GM18502 (cell line): ENCODE results near the gene RASSF4.
A peak's percentile ranks its signal among the peaks of the same experiment; 100 is the strongest.

Experiments used
- ATAC-seq: cut with Tn5 transposase; IDR thresholded peaks from one replicate; pipeline ENCODE4 v1.9.1; 2021; ENCODE audit warnings: mild to moderate bottlenecking; ENCODE audit not compliant: unreplicated experiment, poor library complexity

The RASSF4 gene

DNA sequence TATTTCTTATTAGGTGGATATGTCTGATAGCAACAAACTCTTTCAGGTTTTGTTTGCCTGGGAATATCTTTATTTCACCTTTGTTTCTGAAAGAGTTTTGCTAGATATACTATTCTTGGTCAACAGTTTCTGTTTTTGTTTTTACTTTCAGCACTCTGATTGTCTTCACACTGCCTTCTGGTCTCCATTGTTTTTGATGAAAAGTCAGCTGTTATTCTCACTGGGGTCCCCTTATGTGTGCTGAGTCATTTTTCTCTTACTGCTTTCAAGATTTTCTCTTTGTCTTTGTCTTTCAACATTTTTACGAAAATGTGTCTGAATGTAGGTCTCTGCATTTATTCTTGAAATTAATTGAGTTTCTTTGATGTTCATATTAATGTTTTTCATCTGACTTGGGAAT lies 15.2 kb upstream of the RASSF4 start:
- no peak for ATAC-seq

DNA sequence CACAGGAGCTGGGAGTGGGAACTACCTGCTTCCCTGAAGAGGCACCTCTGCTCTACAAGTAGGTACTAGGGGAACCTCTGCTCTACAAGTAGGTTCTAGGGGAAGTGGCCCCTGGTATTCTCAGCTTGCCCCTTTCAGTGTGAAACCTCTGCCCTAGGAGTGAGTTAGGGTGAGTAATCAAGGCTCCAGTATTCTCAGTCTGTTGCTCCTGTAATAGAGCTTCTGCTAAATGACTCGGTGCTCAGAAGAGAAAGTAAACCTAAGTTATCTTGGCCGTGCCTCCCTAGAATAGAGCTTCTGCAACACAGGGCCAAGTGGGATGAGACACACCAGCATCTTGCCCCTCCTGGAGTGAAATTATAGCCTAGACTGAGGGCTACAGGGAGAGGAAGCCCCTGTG lies 13.4 kb upstream of the RASSF4 start:
- peak; percentile 71 for ATAC-seq

DNA sequence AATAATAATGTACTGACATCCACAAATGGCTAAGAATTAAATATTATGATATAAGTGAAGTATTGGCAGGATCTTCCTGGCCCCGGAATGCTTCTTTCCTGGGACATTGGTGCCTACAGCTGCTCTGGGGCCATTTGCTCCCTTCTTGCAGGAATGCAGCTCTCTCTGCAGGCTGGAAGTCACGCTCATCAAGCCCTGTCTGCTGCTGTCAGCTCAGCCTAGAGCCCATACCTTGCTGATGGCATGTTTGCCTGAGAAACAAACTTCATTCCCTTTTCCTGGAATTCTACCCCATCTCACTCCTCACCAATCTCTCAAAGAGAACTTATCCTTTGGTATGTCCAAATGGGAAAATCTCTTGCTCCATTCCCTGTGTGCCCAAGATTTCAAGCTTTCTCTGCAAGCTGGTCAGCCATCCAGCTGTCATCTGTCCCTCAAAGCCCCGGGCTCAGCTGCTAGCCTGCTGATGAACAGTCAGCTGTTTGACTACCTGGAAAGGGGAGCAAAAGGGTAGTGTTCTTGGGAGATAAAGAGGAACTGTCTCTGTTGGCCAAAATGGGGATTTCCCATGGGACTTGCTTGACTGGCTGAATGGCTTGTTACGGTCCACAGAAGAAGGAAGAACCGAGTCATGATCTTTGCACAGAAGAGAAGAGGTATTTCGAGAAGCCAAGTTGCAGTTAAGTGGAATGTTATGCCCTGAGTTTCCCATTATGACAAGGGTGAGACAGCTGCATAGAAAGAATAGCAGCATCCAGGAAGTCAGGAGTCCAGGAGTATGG lies 12.0 kb upstream of the RASSF4 start:
- peak; percentile 65 for ATAC-seq

DNA sequence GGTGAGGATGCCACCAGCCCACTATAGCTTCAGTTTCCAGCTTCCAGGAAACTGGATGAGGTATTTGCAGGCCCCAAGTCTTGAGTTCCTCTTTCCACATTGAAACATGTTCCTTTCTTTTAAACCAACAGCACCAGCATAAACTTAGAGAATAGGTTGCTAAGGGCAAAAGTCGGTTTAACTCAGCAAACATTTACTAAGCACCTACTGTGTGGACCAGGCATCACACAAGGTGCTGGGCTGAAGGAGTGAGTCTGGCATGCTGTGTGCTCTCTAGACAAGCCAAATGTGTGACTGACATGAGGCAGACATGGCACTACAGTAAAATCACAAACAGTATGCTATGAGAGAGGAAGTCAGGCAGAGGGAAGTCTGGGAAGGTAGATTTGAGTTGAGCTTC lies 11.0 kb upstream of the RASSF4 start:
- ATAC-seq: no peak

DNA sequence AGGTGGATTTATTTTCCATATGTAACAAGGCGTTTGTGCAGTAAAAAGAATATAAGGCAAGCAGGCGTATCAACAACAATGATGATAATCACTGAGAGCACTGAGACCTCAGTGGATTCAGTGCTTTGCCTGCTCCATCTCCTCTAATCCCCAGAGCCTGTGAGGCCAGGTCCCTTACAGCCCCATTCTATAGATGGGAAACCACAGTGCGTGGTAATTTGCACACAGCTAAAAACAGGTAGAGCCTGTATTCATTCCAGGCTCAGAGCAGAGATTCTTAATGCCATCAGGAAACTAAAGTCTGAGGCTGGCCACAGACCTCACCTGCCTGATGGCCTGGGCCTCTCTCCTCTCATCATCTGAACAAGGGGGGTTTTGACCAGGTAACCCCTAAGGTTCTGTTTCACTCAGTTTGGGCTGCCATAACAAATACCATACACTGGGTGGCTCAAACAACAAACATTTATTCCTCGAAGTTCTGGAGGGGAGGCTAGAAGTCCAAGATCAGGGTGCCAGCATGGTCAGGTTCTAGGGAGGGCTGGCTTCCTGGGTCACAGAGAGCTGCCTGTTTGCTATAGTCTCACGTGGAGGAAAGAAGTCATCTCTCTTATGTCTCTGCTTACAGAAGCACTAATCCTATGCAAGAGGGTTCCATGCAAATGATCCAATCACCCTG lies 10.3 kb upstream of the RASSF4 start:
- no peak for ATAC-seq

DNA sequence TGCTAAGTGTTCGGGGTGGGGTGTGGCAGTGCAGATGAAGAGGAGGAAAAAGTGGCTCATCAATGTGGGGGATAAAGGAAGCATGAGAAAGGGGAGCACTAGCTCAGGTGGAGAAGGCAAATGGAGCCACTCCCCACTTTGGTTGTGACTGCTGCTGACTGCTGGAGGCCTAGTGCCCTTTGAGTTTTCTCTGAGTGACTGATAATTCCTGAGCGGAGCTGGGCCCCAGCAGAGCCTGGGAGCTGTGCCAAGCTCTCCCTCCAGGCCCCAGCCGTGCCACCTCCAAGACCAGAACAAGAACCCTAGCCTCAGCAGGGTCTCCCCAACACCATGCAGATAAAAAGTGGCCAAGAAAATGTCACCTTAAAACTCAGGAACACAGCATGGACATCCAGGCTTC lies 9.7 kb upstream of the RASSF4 start:
- ATAC-seq: no peak

DNA sequence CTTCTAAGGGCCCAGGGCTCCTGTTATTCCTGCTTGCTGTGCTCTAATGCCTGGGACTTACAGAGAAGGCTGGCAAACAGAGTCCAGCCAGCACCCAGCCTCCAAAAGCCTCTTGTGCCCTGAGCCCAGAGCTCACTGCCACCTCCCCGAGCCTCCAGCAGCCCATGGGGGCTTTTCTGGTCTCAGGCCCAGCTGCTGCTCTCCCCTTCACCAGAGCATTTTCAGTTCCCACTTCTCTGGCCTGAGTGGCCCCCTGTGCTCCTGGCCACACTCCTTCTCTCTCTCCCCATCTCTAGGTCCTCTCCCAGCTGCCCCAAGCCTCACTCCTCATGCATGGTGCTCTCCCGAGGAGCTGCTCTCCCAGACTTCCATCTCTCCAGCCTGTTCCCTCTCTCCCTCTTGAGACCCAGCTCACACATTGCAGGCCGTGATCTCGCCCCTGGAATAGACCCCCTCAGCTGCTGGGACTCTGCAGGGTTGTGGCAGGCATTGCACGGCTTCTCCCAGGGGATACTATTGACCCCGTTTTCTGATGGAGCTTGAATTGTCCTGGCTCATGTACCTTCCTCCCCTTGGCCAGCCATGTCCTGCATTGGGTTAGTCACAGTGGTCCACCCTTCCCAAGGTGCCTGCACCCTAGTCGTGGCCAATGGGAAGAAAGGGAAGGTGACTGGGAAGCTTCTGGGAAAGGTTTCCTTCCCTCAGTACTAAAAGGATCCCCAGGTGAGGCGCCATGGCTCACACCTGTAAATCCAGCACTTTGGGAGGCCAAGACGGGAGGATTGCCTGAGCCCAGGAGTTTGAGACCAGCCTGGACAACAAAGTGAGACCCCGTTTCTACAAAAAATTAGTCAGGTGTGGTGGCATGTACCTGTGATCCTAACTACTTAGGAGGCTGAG lies 9.0 kb upstream of the RASSF4 start:
- no peak for ATAC-seq

DNA sequence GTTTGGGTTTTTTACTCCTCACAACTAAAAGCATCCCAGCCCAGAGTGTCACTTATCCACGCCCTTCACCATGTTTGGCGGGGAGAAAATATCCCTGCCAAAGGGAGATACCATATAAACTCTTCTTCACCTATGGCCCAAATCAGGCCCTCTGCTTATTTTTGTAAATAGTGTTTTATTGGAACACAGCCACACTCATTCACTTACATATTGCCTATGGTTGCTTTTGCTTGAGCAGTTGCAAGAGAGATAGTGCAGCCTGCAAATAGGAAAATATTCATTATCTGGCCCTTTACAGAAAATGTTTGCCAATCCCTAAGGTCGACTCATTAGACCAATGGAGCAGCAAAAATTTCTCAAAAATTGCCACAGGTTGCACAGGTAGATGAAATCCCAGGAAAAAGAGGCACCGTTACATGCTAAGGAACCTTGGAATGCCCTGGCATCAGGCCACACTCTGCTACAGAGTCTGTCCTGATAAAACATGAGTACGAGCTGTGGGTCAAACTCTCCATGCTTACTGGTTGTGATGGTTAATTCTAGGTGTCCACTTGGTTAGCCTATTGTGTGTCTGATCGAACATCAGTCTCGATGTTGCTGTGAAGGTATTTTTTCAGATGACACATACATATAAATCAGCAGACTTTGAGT lies 7.9 kb upstream of the RASSF4 start:
- ATAC-seq: no peak

DNA sequence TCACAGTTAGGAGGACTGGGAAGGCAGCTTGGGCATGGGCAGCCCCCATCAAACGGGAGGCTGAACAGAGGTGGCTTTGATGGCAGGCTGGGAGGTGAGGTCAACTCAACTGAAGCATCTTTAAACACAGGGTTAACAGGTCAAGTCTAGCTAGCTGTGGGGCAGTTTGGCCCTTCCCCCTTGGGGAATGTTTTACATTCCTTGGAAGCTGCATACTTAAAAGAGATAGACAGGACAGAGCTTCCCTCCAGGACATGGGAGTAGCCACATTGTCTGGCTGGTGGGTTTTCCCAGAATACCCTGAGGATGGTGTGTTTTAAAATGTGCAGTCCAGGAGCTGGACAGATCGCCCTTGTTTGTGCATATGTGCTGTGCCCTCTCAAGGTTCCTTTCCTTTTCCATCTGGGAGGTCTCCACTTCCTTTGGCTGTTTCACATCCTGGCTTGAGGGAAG lies 6.8 kb upstream of the RASSF4 start:
- ATAC-seq: no peak

DNA sequence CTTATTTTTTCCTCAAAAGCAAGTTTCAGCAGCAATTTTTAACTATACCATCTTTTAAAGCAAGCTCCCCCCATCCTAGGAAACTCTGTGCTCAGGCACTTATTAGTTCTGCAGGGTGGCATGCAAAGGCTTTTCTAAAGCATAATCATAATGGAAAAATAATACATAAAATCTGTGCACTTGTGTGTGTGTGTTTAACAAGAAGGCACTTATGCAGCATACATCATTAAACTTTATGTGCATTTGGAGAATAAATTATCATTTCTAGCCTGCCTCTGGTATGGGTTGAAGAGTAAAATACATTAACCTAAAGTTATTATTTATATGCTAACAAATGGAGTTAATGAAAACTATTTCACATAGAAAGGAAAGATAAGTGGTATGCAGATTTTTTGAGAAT lies 5.6 kb upstream of the RASSF4 start:
- ATAC-seq: no peak

DNA sequence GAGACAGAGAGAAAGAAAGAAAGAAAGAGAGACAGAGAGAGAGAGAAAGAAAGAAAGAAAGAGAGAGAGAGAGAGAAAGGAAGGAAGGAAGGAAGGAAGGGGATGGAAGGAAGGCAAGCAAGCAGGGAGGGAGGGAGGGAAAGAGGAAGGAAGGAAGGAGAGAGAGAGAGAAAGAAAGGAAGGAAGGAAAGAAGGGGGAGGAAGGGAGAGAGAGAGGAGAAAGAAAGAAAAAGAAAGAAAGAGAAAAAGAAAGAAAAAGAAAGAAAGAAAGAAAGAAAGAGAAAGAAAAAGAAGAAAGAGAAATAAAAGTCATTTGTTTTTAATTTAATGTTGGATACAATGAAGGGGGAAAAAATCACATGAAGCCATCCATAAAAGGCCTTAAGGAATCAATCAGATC lies 4.6 kb upstream of the RASSF4 start:
- no peak for ATAC-seq

DNA sequence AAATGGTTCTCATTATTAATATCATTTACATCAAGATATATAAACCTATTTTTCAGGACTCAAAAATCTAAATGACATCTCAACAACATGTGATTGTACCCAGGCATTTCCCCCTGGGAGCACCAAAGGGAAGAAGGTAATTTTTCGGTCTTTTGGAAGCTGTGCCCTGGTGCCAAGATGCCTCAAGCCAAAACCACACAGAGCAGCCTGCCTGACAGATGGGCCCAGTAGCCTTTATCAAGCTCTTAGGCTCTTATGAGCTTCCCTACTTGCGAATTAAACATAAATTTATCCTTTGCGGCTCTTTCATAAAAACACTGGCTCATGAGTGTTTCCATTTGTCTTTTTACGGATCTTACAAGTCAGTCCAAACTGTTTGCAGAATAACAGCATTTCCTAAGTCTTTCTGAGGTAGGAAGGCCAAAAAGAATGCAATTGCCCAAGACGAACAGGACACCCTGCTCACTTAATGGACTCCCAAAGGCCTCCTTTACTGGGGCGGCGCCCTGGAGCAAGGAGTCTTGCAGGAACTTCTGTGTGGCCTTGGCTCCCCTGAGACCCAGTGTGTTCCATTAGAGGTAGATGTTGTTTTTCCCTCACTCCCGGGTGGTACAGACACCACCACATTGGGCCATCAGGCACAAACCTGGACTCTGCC lies 4.1 kb upstream of the RASSF4 start:
- no peak for ATAC-seq

DNA sequence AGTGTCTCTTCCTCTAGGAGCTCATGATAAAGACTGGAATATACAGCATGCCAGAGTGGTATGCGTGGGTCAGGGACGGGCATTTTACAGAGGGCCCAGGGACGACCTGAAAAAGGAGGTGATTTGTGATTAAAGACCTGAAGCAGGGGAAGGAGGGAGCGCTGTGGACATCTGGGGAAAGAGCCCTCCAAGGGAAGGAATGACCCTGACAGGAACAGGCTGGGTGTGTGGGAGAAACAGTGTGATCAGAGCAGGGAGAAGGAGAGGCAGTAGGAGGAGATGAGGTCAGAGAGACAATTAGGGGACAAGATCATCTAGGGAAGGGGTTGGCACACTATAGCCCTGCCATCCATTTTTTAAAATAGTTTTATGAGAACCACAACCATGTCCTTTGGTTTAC lies 3.4 kb upstream of the RASSF4 start:
- ATAC-seq: no peak

DNA sequence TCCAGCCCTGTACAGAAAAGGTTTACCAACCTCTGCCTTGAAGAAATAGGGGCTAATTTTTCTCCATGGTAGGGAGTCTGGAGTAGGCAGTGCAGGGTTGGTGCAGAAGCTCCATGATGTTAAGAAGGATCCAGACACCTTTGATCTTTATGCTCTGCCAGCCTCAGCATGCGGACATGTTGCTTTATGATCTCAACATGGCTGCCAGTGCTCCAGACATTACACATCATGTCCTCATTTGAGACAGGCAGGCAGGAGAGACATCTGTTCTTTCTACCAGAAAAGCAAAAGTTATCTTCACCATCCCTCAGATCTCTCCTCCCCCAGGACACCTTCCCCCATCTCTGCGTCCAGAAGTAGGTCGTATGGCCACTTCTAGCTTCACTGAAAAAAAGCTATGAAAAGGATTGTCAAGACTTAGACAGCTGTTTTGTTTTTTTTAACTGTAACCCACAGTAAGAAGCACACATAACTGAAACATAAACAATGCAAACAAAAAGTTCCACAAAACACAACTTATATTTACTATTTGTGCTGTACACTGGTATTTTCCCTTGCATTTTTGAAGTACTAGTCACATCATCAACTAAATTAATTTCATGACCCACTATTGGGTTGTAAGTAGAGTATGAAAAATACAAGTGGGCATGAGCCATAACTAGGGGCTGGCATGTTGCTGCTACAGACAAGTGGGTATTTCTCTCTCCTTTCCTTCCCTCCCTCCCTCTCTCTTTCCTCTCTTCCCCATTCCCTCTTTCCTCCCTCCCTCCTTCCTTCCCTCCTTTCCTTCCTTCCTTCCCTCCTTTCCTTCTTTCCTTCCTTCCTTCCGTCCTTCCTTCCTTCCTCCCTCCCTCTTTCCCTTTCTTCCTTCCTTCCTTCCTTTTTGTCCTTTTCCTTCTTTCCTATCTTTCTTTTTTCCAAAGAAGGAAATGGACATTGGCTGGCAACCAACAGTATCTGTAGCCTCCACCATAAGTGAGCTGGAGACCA lies 2.6 kb upstream of the RASSF4 start:
- no peak for ATAC-seq

DNA sequence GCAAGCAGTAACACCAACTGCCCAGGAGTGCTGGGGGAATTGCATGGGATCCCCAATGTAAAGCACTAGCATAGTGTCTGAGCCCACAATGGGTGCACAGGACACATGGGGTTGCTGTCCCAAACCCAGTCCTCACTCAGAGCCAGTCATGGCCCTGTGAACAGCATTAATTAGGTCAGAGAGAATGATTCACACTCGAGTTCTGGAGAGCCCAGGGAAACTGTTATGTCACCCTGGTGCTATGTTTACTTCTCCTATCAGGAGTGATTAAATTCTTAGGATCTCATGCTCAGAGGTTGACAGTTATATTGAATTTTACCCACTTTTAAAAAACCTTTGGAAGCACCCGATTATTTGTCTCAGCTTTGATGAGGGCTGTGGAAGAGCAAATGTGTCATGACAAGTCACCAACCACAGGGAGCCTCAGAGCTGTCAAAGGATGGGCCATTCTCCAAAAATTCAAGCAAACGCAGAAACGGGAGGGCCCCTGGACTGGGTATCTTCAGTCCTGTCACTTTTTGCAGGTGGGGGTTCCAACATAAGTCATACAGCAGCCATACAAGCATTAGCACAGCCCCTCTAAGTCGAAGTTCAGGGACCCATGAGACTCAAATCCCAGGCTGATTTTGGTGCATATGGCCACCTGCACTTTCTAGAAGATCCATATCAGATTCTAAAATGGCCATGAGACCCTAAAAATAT lies 1.3 kb upstream of the RASSF4 start:
- no peak for ATAC-seq

DNA sequence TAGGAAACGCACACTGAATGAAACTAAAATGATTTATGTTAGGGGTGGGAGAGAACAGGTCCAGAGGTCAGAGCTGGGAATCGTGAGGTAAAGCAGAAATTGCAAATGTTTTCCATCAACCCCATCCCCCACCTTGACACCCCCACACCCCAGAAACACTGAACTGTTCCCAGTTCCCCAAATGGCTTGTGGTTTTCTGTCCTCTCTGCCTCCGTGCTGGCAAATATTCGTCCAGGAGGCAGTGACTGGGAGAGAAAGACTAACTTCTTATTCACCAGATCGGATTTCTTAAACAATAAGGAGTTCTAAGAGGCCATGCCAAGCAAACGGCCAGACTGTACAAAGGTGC lies 730 bp upstream of the RASSF4 start:
- ATAC-seq: no peak

DNA sequence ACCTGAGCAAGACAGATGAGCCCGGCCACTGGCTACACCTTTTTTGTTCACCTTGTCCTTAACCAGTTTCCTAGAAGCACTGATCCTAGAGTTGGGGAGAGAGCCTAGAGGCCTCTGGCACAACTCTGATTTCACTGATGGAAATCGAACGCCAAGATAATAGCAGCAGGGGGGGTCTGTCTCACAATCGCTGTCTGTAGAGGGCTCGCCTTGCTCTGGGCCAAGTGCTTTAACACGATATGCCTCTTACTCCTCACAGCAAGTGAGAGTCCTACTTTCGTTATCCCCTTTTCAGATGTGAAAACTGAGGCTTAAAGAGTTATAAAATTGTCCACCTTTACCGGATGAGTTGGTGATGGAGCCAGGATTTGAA lies 472 bp downstream of the RASSF4 start:
- no peak for ATAC-seq

DNA sequence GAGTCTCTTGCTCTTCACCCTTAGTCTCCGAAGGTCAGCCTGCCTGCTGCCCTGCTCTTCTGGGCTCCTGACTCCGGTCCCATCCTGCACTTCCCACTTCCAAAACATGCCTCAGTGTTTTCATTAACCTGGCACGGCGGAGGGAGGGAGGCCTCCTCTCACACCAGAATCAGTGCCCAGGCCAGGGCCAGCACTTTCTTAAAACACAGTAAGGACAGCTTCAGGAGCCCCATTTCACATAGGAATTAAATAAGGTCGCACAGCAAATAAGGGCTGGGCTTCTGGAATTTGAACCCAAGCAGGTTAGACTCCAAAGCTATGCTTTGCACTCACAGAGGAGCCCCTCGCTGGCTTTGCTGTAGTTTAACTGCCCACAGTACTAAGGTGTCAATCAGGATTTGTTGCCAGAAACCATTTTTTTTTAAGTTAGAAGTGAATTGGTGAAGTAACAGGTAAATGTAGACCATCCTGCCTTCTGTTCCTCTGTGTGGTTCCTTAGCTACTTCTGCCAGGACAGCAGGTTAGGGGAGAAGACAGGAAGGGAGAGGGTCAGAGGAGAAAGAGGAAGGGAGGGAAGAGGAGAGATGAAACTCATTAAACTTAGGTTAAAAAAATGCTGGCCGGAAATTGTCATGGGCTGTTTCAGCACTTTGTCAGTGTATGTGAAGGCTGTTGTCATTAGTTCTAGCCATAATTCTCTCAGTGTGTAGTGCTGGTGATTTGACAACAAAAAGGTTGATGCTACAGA lies 1.1 kb downstream of the RASSF4 start:
- no peak for ATAC-seq
